ENCODE results near the gene SDC4.
"Not testable (repeated sequence)": the region's sequence is repeated elsewhere in the genome, so short reads cannot be mapped to it uniquely, and the experiment has no call there.

The SDC4 gene

DNA sequence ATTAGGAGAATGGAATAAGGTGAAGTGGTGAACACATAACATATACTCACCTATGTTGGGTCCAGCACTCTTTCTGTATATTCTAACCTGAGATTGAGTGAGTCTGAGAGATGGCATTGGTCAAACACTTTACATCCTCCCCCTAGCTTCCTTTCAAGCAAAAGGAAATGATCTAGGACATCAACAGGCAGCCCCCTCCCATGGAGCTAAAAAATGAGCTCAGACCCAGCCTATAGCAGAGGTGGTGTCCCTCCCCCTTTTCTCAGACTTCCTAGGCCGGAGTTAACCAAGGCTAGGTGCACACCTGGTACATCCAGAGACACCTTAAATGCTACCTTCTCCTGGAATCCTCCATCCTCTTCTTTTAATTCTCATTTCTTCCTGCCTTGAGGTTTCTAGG is 5.5 kb upstream of the SDC4 start:
- Histone ChIP-seq H3K27me3 (ENCODE audit: control insufficient read depth, insufficient read depth, low read length, poor library complexity, severe bottlenecking) (no peaks in the 10 kb centered on the region), H3K36me3 (ENCODE audit: control insufficient read depth, insufficient read depth, low read length) (no peaks in the 10 kb centered on the region), H3K4me3 (ENCODE audit: insufficient read depth, low read depth, low read length) (no peak overlapping the region), H3K9me3 (ENCODE audit: control insufficient read depth, low read length) (no peaks in the 10 kb centered on the region), H3K4me1 (ENCODE audit: control insufficient read depth, insufficient read depth, low read length) (no peaks in the 10 kb centered on the region), H3K27ac (ENCODE audit: insufficient read depth, low read depth, low read length, poor library complexity, severe bottlenecking) (no peak overlapping the region)
- 79 to 89% methylated on average over 1 of the region's 1 CpG for WGBS, 2 experiments

DNA sequence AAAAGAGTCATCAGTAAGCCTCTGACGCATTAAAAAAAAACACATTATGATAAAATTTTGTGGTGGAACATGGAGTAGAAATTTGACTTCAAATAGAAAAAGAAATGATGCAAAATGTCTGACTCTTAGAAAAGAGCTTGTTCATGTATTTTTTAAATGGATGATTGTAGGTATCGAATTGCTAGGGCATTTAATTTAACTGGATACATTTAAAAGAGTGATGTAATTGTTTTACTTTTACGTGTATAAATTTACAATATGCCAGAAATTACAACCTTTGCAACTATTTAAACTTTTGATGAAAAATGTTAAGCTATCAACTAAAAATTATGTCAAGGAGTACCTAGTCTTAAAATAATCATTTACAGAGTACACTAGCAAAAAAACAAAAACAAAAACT is 4.5 kb upstream of the SDC4 start:
- Histone ChIP-seq H3K36me3 (ENCODE audit: control insufficient read depth, insufficient read depth, low read length) (no peaks in the 10 kb centered on the region), H3K27ac (ENCODE audit: insufficient read depth, low read depth, low read length, poor library complexity, severe bottlenecking) (no peak overlapping the region), H3K4me1 (ENCODE audit: control insufficient read depth, insufficient read depth, low read length) (no peaks in the 10 kb centered on the region), H3K9me3 (ENCODE audit: control insufficient read depth, low read length) (no peaks in the 10 kb centered on the region), H3K27me3 (ENCODE audit: control insufficient read depth, insufficient read depth, low read length, poor library complexity, severe bottlenecking) (no peaks in the 10 kb centered on the region), H3K4me3 (ENCODE audit: insufficient read depth, low read depth, low read length) (no peak overlapping the region)
- WGBS, 2 experiments = 100% methylated on average over 2 of the region's 3 CpGs

DNA sequence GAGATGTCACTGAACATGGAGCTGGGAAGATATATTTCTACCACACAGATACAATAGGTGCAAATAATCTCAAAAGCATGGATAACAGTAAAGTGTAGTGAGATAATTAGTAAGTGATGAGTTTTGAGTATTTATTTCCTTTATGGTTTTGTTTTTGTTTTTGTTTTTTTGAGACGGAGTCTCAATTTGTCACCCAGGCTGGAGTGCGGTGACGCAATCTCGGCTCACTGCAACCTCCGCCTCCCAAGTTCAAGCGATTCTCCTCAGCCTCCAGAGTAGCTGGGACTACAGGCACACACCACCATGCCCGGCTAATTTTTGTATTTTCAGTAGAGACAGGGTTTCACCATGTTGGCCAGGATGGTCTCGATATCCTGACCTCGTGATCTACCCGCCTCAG is 2.6 kb upstream of the SDC4 start:
- H3K9me3 ChIP-seq (ENCODE audit: control insufficient read depth, low read length); H3K27ac ChIP-seq (ENCODE audit: insufficient read depth, low read depth, low read length, poor library complexity, severe bottlenecking); H3K36me3 ChIP-seq (ENCODE audit: control insufficient read depth, insufficient read depth, low read length); H3K4me3 ChIP-seq (ENCODE audit: insufficient read depth, low read depth, low read length); H3K27me3 ChIP-seq (ENCODE audit: control insufficient read depth, insufficient read depth, low read length, poor library complexity, severe bottlenecking): not testable (repeated sequence)
- WGBS, 2 experiments = 90 to 96% methylated on average over 10 of the region's 10 CpGs
- H3K4me1 ChIP-seq (ENCODE audit: control insufficient read depth, insufficient read depth, low read length) = peaks cover 14% of the 10 kb centered on the region

DNA sequence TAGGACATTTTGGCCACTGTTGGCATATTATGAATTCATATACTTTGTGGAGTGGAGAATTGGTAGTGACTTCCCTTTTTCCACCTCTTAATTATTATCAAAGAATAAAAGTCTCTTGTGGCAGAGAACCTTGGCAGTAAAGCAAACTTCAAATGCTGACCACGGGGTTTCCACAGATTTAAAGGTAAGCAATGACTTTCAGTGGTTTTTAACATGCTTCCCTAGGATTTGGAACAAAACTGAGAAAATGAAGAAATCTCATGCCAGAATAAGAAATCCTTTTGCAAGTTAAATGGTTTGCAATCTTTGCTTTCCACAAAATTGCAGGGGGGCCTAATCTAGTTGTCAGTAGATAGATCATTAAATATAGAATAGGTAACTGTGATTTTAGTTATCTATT is 2.0 kb upstream of the SDC4 start:
- no peak overlapping the region for H3K27ac ChIP-seq (ENCODE audit: insufficient read depth, low read depth, low read length, poor library complexity, severe bottlenecking)
- peaks cover 19% of the 10 kb centered on the region for H3K4me1 ChIP-seq (ENCODE audit: control insufficient read depth, insufficient read depth, low read length)
- H3K36me3 ChIP-seq (ENCODE audit: control insufficient read depth, insufficient read depth, low read length) = no peaks in the 10 kb centered on the region
- no peak overlapping the region for H3K4me3 ChIP-seq (ENCODE audit: insufficient read depth, low read depth, low read length)
- no peaks in the 10 kb centered on the region for H3K9me3 ChIP-seq (ENCODE audit: control insufficient read depth, low read length)
- 96% methylated on average over 1 of the region's 1 CpG for WGBS, 2 experiments
- no peaks in the 10 kb centered on the region for H3K27me3 ChIP-seq (ENCODE audit: control insufficient read depth, insufficient read depth, low read length, poor library complexity, severe bottlenecking)

DNA sequence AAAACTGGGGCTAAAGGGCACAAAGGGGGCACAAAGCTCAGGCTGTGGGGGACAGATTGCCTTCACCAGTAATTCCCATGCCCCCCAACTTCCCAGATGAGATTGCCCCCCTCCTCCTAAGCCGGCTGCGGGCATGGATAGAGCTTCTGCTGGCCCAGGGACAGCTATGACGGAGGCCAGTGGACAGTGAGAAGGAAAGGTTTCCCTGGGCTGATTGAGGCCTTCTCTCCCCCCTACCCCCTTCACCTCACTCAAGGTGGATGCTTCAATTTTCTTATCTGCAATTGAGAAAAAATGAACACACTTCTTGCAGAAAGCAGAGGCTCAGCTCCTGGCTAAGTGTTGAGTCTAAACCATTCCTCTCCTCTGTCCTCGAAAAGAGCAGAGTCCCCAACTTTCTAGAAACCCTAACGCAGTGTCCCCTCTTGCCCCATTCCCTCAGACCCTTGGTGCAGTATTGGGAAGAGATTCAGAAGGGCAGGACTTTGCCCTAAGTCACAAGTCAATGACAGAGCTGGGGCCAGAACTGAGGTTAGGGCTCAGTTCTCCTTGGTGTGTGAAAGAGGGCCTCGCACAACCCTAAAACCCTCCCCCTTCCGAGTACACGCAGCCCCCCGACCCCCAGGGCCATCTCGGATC is 808 bp downstream of the SDC4 start:
- Histone ChIP-seq H3K4me1 (ENCODE audit: control insufficient read depth, insufficient read depth, low read length) (peaks cover 47% of the 10 kb centered on the region), H3K27me3 (ENCODE audit: control insufficient read depth, insufficient read depth, low read length, poor library complexity, severe bottlenecking) (no peaks in the 10 kb centered on the region), H3K4me3 (ENCODE audit: insufficient read depth, low read depth, low read length) (peak overlapping the region; percentile 64), H3K9me3 (ENCODE audit: control insufficient read depth, low read length) (no peaks in the 10 kb centered on the region), H3K36me3 (ENCODE audit: control insufficient read depth, insufficient read depth, low read length) (no peaks in the 10 kb centered on the region), H3K27ac (ENCODE audit: insufficient read depth, low read depth, low read length, poor library complexity, severe bottlenecking) (no peak overlapping the region)
- WGBS, 2 experiments = 4 to 8% methylated on average over 9 to 10 of the region's 10 CpGs

DNA sequence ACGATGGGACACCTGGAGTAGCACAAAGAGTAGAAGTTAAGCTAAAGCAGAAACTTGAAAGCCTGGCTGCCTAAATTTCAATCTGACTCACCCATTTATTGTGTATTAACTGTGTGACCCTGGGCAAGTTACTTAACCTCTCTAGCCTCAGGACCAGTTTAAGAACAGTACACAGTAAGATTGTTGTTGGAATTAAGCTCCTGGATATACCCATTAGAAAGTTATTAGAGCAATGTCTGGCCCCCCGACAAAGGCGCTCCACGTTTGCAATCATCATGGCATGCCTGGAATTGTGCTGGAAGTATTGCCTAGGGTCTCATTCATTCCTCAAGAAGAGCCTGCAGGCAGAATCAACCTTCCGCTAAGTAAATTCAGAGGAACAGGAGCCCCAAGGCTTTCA is 1.4 kb downstream of the SDC4 start:
- Histone ChIP-seq H3K9me3 (ENCODE audit: control insufficient read depth, low read length) (no peaks in the 10 kb centered on the region), H3K4me1 (ENCODE audit: control insufficient read depth, insufficient read depth, low read length) (peaks cover 53% of the 10 kb centered on the region), H3K27ac (ENCODE audit: insufficient read depth, low read depth, low read length, poor library complexity, severe bottlenecking) (no peak overlapping the region), H3K4me3 (ENCODE audit: insufficient read depth, low read depth, low read length) (peak overlapping the region; percentile 64), H3K36me3 (ENCODE audit: control insufficient read depth, insufficient read depth, low read length) (no peaks in the 10 kb centered on the region), H3K27me3 (ENCODE audit: control insufficient read depth, insufficient read depth, low read length, poor library complexity, severe bottlenecking) (no peaks in the 10 kb centered on the region)
- WGBS, 2 experiments = 50 to 63% methylated on average over 5 of the region's 5 CpGs

DNA sequence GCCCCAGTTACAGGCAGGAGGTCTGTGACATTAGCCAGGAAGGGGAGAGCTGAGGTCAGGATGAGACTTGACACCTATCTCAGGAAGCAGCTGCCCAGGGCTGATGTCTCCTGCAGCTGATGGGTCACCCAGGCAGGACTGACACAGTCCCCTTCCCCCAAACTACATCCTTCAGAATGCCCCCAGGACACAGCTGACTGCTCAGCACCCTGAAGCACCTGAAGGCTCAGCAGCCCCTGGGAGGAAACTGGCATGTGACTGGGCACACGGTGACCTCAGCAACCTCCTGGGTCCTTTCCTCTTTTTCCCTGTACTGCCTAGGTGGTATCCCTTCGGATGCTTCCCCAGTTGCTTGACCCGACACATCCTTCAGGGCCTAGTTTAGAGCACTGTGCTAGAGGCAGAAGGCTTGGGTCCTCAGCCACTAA is 1.9 kb downstream of the SDC4 start:
- peaks cover 58% of the 10 kb centered on the region for H3K4me1 ChIP-seq (ENCODE audit: control insufficient read depth, insufficient read depth, low read length)
- WGBS, 2 experiments = 69 to 73% methylated on average over 3 of the region's 3 CpGs

DNA sequence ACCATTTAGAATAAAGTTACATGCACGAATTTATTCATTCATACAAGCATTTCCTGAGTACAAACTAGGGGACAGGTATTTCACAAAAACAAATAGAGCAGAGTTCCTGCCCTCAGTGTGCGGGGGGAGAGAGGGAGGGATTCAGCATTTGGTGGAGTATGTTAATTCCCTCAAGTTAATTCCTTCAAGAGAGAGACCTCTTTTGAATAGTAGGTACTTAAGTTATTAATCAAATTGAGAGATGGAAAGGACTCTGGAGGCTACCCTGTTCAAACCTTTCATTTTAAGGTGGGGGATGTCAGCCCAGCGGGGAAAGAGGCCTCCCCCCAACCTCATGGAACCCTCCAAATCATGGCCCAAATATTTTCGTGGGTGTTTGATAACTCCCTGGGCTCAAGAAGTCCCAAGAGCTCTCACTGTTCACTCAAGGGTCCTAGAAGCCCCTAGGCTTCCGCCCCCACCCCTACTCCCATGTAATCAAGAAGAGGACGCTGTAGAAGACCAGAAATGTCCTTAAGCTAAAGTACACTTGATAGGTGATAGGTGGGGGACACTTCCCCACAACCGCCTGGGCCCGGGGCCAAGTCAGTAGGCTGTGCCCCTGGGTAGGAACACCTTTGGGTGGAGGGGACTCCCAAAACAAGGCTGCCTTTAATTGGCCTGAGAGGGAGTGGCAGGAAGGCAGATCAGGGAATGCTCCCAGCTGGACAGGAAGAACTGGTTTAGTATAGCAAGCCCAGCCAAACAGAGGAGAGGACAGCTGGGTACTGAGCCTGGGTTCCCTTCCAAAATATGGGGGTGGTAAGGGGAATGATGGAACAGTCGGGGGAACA is 2.9 kb downstream of the SDC4 start:
- Histone ChIP-seq H3K4me3 (ENCODE audit: insufficient read depth, low read depth, low read length) (no peak overlapping the region), H3K4me1 (ENCODE audit: control insufficient read depth, insufficient read depth, low read length) (peaks cover 68% of the 10 kb centered on the region), H3K27me3 (ENCODE audit: control insufficient read depth, insufficient read depth, low read length, poor library complexity, severe bottlenecking) (no peaks in the 10 kb centered on the region), H3K9me3 (ENCODE audit: control insufficient read depth, low read length) (no peaks in the 10 kb centered on the region), H3K27ac (ENCODE audit: insufficient read depth, low read depth, low read length, poor library complexity, severe bottlenecking) (no peak overlapping the region), H3K36me3 (ENCODE audit: control insufficient read depth, insufficient read depth, low read length) (no peaks in the 10 kb centered on the region)
- 70 to 71% methylated on average over 7 to 9 of the region's 9 CpGs for WGBS, 2 experiments

More for the DNA sequence above, 1.9 kb downstream of the SDC4 start:
- Histone ChIP-seq H3K4me3 (ENCODE audit: insufficient read depth, low read depth, low read length) (no peak overlapping the region), H3K9me3 (ENCODE audit: control insufficient read depth, low read length) (no peaks in the 10 kb centered on the region), H3K27me3 (ENCODE audit: control insufficient read depth, insufficient read depth, low read length, poor library complexity, severe bottlenecking) (no peaks in the 10 kb centered on the region), H3K27ac (ENCODE audit: insufficient read depth, low read depth, low read length, poor library complexity, severe bottlenecking) (no peak overlapping the region), H3K36me3 (ENCODE audit: control insufficient read depth, insufficient read depth, low read length) (no peaks in the 10 kb centered on the region)

DNA sequence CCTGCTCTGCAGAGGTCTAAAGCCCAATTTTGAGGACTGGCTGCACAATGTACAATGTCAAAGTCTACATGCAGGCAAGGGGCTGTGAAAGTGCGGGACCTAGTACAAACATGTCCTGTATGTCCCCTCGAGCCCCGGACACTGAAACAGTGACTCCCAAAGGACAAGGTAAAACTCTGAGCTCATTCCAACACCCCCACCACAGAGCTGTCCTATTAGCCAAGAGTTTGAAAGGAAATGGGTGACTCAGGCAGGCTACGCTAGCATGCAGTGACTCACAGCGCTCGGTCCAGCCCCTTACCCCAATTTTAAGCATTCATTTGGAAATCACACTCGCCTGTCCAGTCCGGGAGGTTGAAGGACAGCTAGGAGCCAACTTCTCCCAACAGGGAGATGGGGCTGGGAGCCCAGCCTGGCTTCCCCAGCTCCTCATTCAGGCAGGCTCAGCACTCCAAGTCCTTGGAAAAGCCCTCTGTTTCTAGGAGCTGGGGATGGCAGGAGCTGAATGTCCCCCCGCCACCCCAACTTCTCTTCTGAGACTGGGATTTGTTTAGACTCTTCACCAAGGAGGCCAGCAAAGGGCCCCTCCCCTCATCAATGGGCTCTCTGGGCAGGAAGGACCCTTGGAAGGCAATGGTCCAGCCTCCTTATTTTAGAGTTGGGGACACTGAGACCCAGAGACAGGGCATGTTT is 3.9 kb downstream of the SDC4 start:
- no peak overlapping the region for H3K4me3 ChIP-seq (ENCODE audit: insufficient read depth, low read depth, low read length)
- WGBS, 2 experiments = 66 to 72% methylated on average over 9 of the region's 9 CpGs
- H3K27ac ChIP-seq (ENCODE audit: insufficient read depth, low read depth, low read length, poor library complexity, severe bottlenecking) = no peak overlapping the region
- H3K27me3 ChIP-seq (ENCODE audit: control insufficient read depth, insufficient read depth, low read length, poor library complexity, severe bottlenecking) = no peaks in the 10 kb centered on the region
- H3K9me3 ChIP-seq (ENCODE audit: control insufficient read depth, low read length) = no peaks in the 10 kb centered on the region
- peaks cover 68% of the 10 kb centered on the region for H3K4me1 ChIP-seq (ENCODE audit: control insufficient read depth, insufficient read depth, low read length)
- H3K36me3 ChIP-seq (ENCODE audit: control insufficient read depth, insufficient read depth, low read length) = no peaks in the 10 kb centered on the region

DNA sequence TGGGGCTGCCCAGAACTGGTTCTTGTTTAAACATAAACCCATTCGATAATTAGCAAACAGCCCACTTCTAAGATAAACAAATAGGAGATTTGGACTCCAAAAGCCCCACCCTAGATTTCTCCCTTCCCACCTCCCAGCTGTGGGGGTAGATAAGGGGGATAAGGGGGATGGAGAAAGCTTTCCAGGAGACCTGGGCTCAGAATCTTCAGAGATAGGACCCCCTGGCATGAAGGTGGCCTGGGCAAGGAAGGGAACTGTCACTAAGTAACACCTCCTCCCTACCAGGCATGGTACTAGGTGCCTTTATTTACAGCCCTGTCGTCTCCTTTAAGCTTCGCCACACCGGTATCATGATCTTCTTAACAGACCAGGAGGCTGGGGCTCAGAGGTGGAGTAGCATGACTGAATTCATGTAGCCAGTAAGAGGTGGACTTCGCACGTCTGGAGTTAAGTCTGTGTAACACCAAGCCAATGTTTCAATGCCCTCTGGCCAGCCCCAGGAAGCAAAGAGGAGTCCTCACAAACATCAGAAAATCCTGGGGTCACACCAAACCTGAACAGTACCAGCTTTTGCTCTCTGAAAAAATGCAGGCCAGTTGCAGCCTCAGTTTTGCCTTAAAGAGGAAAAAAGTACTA is 4.6 kb downstream of the SDC4 start:
- no peaks in the 10 kb centered on the region for H3K27me3 ChIP-seq (ENCODE audit: control insufficient read depth, insufficient read depth, low read length, poor library complexity, severe bottlenecking)
- no peak overlapping the region for H3K4me3 ChIP-seq (ENCODE audit: insufficient read depth, low read depth, low read length)
- H3K4me1 ChIP-seq (ENCODE audit: control insufficient read depth, insufficient read depth, low read length) = peaks cover 68% of the 10 kb centered on the region
- no peaks in the 10 kb centered on the region for H3K36me3 ChIP-seq (ENCODE audit: control insufficient read depth, insufficient read depth, low read length)
- 62 to 63% methylated on average over 6 of the region's 6 CpGs for WGBS, 2 experiments
- H3K9me3 ChIP-seq (ENCODE audit: control insufficient read depth, low read length) = no peaks in the 10 kb centered on the region
- H3K27ac ChIP-seq (ENCODE audit: insufficient read depth, low read depth, low read length, poor library complexity, severe bottlenecking) = no peak overlapping the region
